OCI-LY7 (cell line): ENCODE measurements around the gene FOXP1. TPM values are rescaled to one million over a fixed set of nuclear protein-coding genes. Genes with fewer than 3 reads are reported as not detected.

Experiments used
- BruUV-seq: library from RNA; stranded (reverse); fragments of 400-500 nt; replicated peaks from 2 replicates; lab custom pipeline; 2021; lab: Mats Ljungman, UMichigan
- CTCF ChIA-PET: fragments of 300-600 bp; sonication (Branson Sonifier 250); formaldehyde crosslinking; loops from one replicate; lab custom pipeline; 2022; ENCODE audit warnings: antibody characterized with exemption; ENCODE audit not compliant: unreplicated experiment; lab: Charles Lee
- POLR2A ChIA-PET: fragments of 300-600 bp; sonication (Branson Sonifier 250); formaldehyde crosslinking; loops from one replicate; lab custom pipeline; 2022; ENCODE audit warnings: antibody characterized with exemption; lab: Charles Lee
- DNase-seq: peaks from one replicate; pipeline ENCODE4 v3.0.0-alpha.2; 2015; ENCODE audit warnings: low spot score
- H2AFZ ChIP-seq: fragments of 200-600 bp; sonication (generic), shearing (Covaris generic); 2 replicates; pipeline ENCODE4 v1.6.1; 2014; ENCODE audit warnings: mild to moderate bottlenecking, antibody characterized with exemption, low read length, moderate library complexity
- H3K27ac ChIP-seq: fragments of 200-600 bp; sonication (generic); 2 replicates; pipeline ENCODE4 v1.5.1; 2014; ENCODE audit warnings: mixed run types, low read depth, mild to moderate bottlenecking, moderate library complexity, low read length, inconsistent platforms; ENCODE audit not compliant: poor library complexity, severe bottlenecking
- H3K36me3 ChIP-seq: fragments of 200-600 bp; sonication (generic); 2 replicates; pipeline ENCODE4 v1.6.1; 2014; ENCODE audit warnings: mild to moderate bottlenecking, antibody characterized with exemption, low read length, moderate library complexity, mixed read lengths; ENCODE audit not compliant: insufficient read depth
- H3K4me1 ChIP-seq: fragments of 200-600 bp; sonication (generic); 2 replicates; pipeline ENCODE4 v1.5.1; 2014; ENCODE audit warnings: mild to moderate bottlenecking, low read length; ENCODE audit not compliant: insufficient read depth, poor library complexity, severe bottlenecking
- H3K4me2 ChIP-seq: fragments of 200-600 bp; sonication (generic); 2 replicates; pipeline ENCODE4 v1.6.1; 2014; ENCODE audit warnings: mild to moderate bottlenecking, low read length
- H3K4me3 ChIP-seq: fragments of 200-600 bp; sonication (generic); 2 replicates; pipeline ENCODE4 v1.5.1; 2014; ENCODE audit warnings: mild to moderate bottlenecking, low read depth, low read length; ENCODE audit not compliant: poor library complexity, severe bottlenecking
- H3K79me2 ChIP-seq: fragments of 200-600 bp; sonication (generic); 2 replicates; pipeline ENCODE4 v1.6.1; 2016; ENCODE audit warnings: low read depth, mild to moderate bottlenecking, low read length, moderate library complexity, mixed read lengths; ENCODE audit not compliant: insufficient read depth
- H3K9me2 ChIP-seq: fragments of 200-600 bp; sonication (generic); 2 replicates; pipeline ENCODE4 v1.6.1; 2016; ENCODE audit warnings: mild to moderate bottlenecking, low read length, mixed read lengths; ENCODE audit not compliant: insufficient read depth
- H3K9me3 ChIP-seq: fragments of 200-600 bp; sonication (generic); 2 replicates; pipeline ENCODE4 v1.6.1; 2014; ENCODE audit warnings: mild to moderate bottlenecking, mixed run types, low read length, mixed read lengths
- H4K20me1 ChIP-seq: fragments of 200-600 bp; sonication (generic); 2 replicates; pipeline ENCODE4 v1.6.1; 2014; ENCODE audit warnings: mild to moderate bottlenecking, antibody characterized with exemption, low read length, moderate library complexity, mixed read lengths; ENCODE audit not compliant: insufficient read depth
- EZH2phosphoT487 ChIP-seq: fragments of 200-600 bp; sonication (generic); IDR thresholded peaks from 2 replicates; pipeline ENCODE4 v1.6.1; 2018; ENCODE audit warnings: low read depth, borderline replicate concordance, mild to moderate bottlenecking, mixed run types, antibody characterized with exemption, low read length, moderate library complexity, mixed read lengths
- intact Hi-C: fragments of 100-400 bp; cut with micrococcal nuclease; formaldehyde crosslinking; loops from one replicate; pipeline ENCODE4 v1.10.0; 2022; ENCODE audit not compliant: unreplicated experiment
- total RNA-seq, 2 experiments: library from RNA; depleted of rRNA in 1 of 2; stranded (reverse); fragments of >200 nt in 1 of 2; shearing (Covaris generic) in 1 of 2; gene quantifications; 2 replicates each; pipeline ENCODE4 v1.2.3, GENCODE V29; 2014 to 2022
- TF ChIP-seq, protein P1 (sequence below): fragments of 200-600 bp; sonication (generic); conservative IDR thresholded peaks from 2 replicates; pipeline ENCODE4 v1.5.1; 2014; ENCODE audit warnings: mild to moderate bottlenecking, antibody characterized with exemption, low read length, moderate library complexity, mixed read lengths

Gene FOXP1
- total RNA-seq, 2 experiments from 2014 or later = 87.3 to 151 TPM

DNA sequence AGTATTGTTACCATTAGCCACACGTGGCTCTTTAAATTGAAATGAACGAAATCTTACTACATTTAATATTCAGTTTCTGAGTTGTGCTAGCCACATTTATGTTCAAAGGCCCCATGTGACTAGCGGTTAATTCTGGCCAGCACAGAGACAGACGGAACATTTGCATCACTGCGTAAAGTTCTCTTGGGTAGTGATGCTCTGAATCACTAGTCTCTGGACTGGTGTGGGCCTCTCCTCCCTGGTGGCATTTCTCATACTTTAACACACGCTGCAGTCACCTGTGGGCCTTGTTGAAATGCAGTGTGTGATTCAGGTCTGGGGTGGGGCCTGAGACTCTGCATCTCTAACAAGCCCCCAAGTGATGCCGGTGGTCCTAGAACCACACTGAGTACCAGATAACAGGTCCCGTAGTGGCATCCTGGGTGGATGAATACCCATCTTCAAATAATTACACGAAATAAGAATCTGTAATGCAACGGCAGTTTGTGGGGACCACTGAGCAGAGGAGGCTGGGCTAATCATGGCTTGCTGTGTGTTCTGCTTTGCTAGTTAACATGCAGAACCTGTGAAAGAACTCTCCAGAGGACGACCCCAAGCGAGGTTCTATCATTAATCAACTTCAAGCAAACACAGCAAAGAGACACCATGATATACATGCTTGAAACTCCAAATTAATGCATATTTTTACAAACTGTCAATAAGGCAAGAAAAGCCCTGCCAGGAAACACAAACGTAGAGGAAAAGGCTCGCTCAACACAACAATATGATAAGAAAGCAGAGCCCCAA, 623.8 kb downstream of the FOXP1 start:
- ChIA-PET CTCF (no interaction called here), POLR2A (no interaction called here)
- no peak for DNase-seq
- intact Hi-C loops = no loop called here
- H3K27ac ChIP-seq = no peak overlapping the region
- H4K20me1 ChIP-seq = no peaks in the 10 kb centered on the region
- H3K9me3 ChIP-seq = no peaks in the 10 kb centered on the region
- H3K4me1 ChIP-seq = no peaks in the 10 kb centered on the region
- peaks cover 59% of the 10 kb centered on the region for H3K36me3 ChIP-seq
- no peak overlapping the region for H3K4me2 ChIP-seq
- no peaks in the 10 kb centered on the region for H3K9me2 ChIP-seq
- BruUV-seq = no TSS peak
- no peaks in the 10 kb centered on the region for H3K79me2 ChIP-seq
- no peak overlapping the region for H2AFZ ChIP-seq
- H3K4me3 ChIP-seq = no peak overlapping the region
- no peak for TF ChIP-seq EZH2phosphoT487
- TF ChIP-seq, protein P1, sequence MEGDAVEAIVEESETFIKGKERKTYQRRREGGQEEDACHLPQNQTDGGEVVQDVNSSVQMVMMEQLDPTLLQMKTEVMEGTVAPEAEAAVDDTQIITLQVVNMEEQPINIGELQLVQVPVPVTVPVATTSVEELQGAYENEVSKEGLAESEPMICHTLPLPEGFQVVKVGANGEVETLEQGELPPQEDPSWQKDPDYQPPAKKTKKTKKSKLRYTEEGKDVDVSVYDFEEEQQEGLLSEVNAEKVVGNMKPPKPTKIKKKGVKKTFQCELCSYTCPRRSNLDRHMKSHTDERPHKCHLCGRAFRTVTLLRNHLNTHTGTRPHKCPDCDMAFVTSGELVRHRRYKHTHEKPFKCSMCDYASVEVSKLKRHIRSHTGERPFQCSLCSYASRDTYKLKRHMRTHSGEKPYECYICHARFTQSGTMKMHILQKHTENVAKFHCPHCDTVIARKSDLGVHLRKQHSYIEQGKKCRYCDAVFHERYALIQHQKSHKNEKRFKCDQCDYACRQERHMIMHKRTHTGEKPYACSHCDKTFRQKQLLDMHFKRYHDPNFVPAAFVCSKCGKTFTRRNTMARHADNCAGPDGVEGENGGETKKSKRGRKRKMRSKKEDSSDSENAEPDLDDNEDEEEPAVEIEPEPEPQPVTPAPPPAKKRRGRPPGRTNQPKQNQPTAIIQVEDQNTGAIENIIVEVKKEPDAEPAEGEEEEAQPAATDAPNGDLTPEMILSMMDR = no peak

DNA sequence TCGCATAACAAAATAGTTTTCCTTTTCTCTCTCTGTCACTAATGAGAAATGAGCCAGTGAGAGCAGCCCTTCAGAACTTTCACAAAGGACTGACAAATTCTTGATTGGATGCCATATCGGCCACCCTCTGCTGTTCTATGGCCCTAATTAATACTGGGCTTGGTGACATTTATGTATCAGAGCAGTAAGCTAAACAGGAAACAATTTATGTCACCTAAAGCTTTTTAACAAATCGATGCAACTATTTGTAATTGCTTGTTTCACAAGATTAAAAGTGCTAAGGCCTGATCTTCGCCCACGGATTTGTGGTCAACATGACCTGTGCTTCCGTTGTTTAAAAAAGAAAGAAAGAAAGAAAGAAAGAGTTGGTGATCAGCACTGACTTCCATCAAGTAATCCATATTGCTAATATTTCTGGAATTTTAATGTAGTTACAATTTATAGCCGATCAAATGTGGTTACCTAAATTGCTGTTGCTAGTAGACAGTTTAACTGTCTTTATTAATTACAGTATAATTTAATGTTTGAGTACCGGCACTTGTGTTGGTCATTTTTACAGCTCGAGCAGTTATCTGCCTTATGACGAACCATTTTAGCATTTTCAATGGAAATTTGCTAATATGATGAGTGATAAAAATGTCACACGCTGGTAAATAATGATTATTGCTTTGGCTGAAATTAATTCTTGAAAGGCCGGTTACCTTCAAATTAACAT, 631.3 kb downstream of the FOXP1 start:
- no peaks in the 10 kb centered on the region for H3K4me1 ChIP-seq
- no peak overlapping the region for H2AFZ ChIP-seq
- no peak overlapping the region for H3K4me2 ChIP-seq
- no peak overlapping the region for H3K27ac ChIP-seq
- no peaks in the 10 kb centered on the region for H3K9me2 ChIP-seq
- H4K20me1 ChIP-seq = no peaks in the 10 kb centered on the region
- no peak overlapping the region for H3K4me3 ChIP-seq
- DNase-seq = no peak
- no peaks in the 10 kb centered on the region for H3K9me3 ChIP-seq
- TF ChIP-seq, protein P1 = no peak
- no peak for TF ChIP-seq EZH2phosphoT487
- no TSS peak for BruUV-seq
- no peaks in the 10 kb centered on the region for H3K36me3 ChIP-seq
- CTCF ChIA-PET = no interaction called here
- H3K79me2 ChIP-seq = no peaks in the 10 kb centered on the region
- POLR2A ChIA-PET = interaction anchor here (0.6 kb wide), 1 partner anchor 423 kb away, joined by 3 read pairs; no protein-coding TSS in a partner anchor
- intact Hi-C loops = no loop called here
